NCI-H82 (cell line): ENCODE measurements around the gene PRSS12.

Source experiments
- DNase-seq: peaks from one replicate; lab custom pipeline; 2025; lab: John Stamatoyannopoulos, UW

The PRSS12 gene

DNA sequence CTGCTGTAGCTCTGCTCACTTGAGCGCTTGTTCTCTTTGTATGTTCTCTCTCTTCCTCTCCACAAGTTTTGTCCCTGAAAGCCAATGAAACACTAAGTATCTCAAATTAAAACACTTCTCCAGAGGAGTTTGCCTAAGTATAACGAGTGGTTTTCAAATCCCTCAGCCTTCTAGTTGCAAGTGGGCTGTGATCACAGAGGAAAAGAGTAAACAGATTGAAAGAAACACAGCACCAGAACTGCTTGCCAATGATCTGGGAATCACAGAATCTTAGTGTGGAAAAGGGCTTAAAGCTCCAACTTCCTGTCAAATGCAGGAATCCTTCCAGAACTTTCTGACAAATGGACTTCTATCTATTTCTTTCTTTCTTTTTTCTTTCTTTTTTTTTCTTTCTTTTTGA, 4.8 kb upstream of the PRSS12 start:
- no peak for DNase-seq

DNA sequence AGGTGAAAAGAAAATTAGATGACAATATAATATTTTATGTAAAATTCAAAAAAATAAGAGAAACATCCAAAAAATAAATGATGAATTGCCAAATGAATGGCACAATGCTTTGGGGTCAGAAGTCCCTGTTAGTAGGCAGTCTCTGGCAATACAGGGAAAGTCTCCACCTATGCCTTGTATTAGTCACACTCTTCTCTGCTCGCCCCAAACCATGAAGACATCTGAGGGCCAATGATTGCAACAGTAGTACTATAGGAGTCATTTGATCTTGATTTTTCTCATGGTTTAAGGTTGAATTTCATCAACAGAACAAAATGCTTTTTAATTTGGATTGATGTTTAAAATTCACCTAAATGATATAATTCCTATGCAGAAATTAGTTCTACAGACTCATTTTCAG, 3.9 kb upstream of the PRSS12 start:
- DNase-seq: no peak

DNA sequence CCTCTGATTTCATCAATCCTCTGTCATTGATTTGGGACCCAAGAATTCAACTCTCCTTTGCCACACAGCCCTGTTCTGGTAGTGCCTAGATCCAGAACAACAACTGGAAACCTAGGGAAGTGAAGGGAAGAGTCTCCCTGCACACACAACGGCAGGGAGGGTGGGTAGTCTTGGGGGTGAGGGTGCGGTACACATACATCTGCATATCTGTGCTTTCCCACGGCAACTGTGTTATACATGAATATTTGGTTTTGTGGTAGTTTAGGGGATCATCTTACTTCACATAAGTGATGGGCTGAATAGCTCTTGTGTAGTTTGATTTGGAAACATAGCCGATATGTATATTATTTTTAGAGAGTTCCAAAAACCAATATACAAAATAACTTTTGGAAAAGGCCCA, 3.3 kb upstream of the PRSS12 start:
- DNase-seq: no peak

DNA sequence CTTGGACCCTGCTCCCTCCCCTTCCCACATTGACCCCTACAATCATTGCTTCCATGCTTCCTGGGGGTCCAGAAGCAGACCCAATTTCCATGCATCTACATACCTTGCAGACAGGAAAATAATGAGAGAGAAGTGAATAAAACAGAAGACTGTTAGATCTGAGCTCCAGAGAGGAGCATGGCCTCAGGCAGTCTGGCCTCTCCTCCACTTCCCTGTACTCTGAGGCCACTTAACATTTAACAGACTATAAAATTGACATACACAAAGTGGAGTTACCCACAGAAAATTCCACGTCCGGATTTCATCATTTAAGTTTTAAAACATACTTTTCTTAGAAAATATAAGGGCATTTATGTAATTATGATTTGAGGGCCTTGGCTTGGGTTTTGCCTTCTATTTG, 2.1 kb upstream of the PRSS12 start:
- no peak for DNase-seq

DNA sequence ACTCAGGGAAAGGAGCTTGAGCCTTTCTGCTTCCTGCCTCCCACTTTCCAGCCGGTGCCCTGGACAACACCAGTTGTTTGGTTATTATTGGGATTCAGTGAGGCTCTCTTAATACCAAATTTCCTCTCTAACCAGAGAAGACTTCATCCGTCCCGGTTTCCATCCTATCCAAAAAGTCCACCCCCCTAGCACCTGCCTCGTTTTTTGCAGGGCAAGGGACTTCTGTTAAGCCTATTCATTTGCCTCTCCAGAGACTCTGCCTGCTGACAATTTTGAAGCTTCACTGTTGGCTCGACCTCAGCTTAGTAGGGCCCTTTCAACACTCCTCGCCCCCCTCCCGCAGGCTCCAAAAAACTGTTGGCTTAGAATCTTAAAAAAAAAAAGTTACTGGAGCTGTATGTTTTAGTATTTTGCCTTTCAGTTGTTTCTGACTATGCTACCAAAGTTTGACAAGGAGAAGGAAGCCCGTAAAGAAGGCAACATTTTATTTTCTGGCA, 779 bp upstream of the PRSS12 start:
- no peak for DNase-seq

DNA sequence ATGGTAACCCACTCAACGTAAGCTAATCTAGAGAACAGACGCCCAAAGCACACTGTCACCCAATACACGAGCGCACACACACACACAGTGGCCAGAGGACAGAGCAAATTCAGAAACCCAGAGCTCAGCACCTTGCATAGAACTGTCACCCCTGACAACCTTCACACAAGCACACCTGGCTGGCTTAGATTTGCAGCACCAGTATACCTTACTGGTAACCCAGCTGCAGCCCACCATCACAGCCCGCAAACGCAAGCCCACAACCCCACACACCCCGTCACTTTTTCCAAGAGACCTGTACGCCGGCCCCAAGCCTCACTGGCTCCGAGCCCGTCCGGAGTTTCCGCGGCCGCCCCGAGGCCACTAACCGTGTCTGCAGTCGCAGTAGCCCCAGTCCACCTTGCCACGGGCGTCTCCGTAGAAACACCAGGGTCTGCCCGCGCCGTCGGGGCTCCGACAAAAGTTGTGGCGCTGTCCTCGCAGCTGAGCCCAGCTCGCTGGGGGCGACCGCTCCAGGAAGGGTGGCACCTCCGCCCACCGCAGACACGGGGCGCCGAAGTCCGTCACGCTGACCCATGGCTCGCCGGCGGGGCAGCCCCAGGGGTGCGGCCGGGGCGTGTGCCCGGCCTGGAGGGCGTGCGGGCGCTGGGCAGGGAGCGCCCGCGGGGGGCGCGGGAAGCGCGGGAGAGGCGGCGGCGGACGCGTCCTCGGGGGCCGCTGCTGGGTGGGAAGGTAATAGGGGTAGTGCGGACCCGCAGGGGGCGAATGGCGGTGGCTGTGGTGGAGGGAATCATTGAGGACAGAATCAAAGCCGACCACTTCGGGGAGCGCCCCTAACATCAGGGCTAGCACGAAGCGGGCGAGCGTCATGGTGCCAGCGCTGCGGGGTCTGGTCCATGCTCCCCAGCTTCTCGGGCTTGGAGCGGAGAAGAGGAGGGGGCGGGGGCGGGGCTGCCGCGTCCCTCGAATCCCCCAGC, 664 bp downstream of the PRSS12 start:
- peak; percentile 49 for DNase-seq

DNA sequence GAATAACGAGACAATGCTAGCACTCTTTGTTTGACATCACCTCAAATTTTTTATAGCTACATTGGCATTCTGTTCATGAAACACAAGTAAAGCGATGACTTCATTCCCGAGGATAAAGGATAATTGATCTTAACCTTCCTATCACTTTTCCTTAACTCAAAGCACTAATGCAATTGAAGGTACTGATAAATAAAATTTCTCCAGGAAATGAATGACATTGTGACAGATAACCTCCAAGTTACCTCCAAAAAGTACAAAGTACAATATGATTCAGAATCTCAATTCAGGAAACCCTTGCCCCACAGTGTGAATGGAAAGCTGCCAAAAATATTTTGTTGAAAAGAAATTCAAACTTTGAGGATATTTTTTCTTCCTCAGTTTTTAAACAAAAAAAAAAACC, 1.8 kb downstream of the PRSS12 start:
- DNase-seq: no peak

DNA sequence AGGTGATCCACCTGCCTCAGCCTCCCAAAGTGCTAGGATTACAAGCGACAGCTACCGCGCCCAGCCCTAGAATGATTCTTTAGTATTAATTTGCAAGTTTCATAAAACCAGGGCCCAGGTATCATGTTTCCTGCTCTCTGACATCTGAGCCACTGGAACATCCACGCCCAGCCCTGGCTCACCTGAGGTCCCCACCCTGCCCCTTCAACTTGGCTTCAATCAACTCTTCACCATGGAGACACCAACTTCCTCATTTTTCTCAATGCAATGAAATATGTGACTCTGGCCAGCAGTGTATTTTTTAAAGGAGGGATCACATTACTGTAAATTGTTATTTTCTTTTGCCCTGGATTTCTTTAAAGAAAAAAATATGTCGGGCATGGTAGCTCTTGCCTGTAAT, 3.9 kb downstream of the PRSS12 start:
- DNase-seq: no peak

DNA sequence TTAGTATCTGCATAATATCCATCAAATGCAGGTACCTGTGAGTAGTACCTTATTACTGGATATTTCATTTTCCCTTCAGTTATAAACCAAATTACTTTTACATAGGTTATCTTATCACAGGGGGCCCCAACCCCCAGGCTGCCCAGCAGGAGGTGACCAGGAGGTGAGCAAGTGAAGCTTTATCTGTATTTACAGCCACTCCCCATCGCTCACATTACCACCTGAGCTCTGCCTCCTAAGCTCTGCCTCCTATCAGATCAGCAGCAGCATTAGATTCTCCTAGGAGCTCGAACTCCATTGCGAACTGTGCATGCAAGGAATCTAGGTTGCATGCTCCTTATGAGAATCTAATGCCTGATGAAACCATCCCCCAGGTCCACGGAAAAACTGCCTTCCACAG, 6.3 kb downstream of the PRSS12 start:
- peak; percentile 4 for DNase-seq

DNA sequence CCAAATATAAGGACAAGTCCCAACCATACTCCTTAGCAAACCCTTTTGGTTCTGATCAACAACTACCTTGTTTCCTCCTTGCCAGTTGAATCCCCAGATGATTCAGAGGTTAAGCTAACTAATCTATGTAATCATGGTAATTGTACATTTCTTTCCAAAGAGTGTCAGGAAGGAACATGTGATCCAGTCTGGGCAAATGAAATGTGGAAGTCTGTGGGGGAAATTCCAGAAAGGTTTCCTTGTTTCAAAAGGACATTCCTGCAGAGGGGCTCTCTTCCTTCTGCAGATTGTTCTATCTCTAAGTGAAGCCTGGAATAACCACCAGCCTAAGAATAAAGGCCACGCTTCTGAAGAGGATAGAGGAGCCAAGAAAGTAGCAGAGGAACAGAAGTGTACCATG, 7.0 kb downstream of the PRSS12 start:
- no peak for DNase-seq

DNA sequence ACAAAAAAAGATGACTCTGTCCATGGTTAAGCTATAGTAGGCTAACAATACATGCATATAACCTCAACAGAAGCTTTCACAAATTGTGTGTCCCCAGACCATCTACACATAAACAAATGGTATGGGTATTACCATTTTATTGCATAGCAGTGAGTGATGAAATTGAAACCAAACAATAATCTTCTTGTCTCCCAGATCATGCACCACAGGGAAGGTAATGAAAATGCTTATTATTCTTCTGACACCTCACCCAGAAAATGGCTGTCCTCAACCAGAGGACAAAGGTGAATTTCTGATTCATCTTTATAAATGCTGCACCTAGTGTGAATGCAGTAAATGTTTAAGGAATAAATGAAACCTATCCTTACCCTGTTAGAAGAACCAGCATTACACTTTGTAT, 8.0 kb downstream of the PRSS12 start:
- no peak for DNase-seq

DNA sequence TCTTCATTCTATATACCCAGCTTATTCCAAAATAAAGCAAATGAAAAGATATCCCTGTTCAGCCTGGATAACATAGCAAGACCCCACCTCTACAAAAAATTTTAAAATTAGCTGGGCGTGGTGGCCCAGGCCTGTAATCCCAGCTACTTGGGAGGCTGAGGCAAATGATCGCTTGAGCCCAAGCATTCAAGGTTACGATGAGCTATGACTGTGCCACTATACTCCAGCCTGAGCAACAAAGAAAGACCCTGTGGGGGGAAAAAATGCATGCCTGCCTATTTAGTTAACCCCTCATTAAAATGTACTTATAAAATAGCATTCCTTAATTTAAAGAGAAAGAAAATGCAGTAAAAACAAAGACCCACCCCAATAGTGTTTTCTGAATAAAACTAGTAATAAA, 9.3 kb downstream of the PRSS12 start:
- DNase-seq: no peak

DNA sequence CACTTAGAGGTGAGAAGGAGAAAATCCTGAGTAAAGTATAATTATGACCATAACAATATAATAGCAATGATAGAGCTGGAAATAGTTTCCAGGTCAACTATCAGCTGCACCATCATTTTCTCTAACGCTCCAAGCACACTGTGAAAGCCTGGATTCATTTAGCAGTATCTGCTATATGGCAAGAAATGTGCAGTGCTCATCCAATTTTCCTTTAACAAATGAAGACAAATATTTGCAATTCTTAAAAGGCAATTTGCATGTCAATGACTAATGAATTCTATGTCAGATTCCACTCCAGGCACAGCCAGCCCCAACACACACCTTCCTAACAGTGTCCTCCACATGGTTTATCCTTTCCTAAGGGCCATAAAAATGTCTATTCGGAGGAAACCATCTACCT, 12.7 kb downstream of the PRSS12 start:
- no peak for DNase-seq

DNA sequence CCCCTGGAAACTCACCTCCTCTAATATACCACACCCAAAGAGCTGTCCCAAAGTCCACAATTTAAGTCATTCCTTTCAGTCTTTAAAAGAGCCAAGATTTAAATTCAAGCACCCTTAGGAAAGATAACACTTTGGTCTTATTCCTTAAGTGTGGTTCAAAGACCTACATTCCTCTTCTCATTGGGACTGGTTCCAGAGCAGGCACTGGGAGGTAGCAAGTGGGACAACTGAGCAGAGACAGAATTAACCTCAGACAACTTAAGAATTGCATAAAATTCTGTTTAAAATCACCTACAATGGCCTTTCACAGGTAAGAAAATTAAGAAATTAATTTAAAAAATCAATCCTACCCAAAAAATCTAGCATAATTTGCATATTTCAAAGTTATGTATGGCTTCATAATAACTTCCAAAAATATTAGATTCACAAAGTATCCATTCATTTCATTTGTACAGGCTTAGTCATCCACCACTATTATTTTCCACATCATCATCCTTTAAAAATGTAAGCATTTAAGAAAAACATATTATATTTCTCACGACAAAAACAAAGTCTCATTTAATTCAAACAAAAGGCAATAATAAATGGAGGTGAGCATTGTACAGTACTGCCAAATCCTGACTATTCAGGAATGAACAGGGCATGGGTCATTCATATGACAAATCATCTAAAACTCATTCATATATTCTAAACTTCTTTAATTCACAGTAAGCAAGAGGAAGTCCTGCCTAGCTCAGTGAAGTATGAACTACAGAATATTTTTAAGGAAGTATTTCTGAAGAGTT, 13.6 kb downstream of the PRSS12 start:
- no peak for DNase-seq

DNA sequence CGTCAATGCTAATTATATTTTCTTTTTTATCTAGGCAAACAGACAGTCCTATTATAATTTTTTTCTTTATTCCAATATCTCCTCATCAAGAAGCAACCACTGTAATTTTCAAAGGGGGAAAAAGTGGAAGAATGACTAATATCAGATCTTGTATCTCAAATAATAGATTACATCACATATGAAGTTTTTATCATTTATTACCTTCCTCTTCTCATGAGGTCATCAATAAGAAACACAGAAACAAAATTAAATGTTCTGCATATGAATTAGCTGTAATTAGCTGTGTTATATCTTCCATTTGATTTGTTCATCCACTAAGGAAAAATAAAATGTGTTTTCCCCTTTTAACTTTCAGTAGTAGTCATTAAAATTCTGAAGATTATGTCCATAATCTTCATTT, 14.3 kb downstream of the PRSS12 start:
- DNase-seq: no peak

DNA sequence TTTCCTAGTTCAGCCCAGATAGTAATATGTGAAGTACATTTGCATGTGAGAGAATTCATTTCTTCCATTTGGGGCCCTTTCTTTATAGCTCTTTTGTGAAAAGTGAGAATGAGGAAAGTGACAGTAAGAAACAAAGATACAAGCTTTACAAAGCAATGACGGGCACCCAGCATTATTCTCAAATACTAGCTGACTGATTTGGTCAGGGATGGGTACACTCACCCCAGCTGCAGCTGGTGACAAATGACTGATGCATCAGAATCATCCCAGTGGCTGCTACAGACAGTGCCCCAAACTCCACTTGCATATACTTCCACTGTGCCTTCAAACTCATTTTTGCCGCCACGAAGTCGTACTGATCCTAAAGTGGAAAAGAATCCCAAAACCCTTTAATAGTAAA, 14.8 kb downstream of the PRSS12 start:
- DNase-seq: no peak

DNA sequence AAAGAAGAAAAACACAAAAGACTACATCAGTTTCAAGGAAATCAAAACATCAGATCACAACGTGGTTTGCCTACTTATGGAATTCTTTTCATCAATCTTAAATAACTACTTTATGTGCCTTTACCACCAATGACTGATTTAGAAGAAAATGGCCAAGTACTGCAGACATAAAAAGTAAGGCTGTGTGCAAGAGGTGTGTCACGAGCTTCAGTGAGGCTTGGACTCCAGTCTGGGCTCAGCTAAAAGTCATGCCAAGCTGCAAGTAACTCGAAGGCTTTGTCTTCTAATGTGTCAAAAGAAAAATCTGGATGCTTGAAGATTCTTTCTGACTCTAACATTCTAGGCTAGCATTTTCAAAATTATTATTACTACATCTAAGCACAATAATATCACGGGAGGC, 17.0 kb downstream of the PRSS12 start:
- DNase-seq: no peak

DNA sequence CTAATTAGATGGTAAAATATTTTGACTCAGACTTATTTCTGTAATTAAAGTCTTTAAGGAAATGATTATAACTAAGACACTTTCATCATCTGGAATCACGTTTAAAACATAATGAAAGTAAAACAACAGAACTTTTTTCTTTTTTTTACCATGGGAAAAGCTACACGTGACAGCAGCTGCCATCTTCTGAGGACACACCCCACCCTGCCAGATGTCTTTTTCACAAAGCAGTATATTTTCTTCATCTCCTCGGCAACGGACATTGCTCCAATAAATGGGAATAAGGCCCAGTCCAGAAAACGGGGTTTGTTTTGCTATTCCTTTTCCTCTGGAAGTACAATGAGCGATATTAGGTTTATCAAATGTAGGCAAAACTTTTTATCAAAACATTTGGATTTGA, 17.5 kb downstream of the PRSS12 start:
- no peak for DNase-seq

DNA sequence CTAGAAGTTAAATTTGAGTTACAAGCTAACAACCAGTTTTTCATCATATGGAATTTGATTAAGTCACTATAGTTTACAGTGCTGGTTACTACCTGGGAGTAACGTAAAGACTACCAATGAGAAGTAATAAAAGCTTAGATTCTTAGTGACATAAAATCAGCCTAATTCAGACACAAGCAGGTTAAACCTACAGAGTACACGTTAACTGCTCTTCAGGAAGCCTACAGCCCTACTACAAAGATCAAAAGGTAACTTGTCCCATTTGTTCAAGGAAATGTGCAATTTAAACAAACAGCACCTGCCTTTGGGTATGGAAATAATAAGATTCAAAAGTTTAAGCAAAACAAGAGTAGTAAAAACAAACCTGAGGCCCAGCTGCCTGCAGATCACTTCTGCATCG, 21.5 kb downstream of the PRSS12 start:
- no peak for DNase-seq

DNA sequence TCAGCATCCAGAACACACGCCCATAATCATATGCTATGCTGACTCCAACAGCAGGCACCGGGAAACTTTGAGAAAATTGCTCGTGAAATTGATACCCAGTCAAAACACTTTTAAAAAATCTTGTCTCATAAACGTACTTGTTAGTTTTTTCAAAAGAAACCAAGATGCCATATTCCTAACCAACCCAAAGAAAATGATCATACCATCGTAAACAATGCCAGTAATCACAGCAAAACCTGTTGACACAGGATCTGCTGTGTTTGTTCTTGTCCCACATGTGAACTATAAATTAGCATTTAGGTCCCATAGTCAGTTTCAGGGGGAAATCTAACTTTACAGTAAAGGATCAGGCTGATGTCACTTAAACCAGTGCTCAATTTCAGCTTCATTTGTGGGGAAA, 23.0 kb downstream of the PRSS12 start:
- no peak for DNase-seq

DNA sequence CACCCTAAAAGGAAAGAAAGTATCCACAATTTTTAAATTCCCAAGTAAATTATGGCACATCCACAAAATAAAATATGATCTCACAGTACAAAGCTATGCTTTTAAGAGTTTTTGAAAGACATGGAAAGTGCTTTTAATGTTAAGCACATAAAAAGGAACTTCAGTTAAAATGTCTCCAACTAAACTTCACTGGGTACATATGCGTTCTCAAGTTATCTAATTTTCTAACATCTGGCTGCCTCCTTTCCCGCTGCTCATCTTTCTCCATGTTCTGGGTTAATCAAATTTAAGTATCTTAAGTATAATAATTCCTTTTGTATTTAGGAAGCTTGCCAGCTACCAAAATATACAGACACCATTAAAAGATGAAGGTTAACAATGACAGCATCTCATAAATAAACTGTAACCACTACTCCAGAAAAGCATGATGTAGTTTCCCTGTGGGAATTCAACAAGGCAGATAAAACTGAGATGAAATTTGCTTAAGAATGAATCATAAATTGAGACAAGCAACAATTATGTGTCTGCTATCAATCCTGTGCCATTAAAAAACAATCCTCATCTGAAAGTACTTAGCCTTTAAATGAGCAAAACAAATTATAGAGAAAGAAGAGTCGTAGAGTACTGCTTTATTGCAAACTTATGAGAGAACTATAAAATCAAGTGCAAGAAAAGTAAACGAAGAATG, 25.1 kb downstream of the PRSS12 start:
- no peak for DNase-seq

DNA sequence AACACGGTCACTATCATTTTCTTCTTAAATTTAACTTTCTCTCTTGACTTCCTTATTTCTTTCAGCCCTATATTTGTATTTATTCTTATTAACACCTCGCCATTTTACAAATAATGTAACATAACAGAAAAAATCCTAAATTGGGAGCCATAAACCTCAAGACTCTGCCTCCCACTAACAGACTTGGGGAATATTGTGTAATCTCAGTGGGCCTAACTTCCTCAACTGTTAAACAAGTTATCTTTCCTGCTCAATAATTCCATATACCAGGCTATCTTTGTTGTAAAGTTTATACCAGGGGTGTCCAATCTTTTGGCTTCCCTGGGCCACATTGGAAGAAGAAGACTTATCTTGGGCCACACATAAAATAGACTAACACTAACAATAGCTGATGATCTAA, 26.2 kb downstream of the PRSS12 start:
- DNase-seq: no peak

DNA sequence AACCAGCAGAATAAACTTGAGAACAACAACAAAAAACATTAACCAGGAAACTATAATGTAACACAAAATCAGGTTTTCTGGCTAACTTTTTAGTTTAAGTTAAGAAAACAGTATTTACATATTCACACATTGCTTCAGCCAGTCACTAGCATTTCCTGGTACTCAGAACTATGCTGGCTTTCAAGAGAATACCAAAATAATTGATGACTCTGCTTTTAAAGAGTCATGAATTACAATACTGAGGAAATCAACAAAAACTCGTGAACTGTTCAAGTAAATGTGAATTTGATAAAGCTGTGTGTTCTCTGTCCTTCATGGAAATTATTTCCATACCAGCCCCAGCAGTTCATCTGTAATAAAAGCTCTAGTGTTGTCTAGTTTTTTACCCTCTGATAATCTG, 27.4 kb downstream of the PRSS12 start:
- no peak for DNase-seq
